H1 (cell line): Measurements from ENCODE around the gene ADAMTS9. TPM values are rescaled to one million over a fixed set of nuclear protein-coding genes. Genes with fewer than 3 reads are reported as not detected.
A peak's percentile ranks its signal among the peaks of the same experiment; 100 is the strongest.

Source experiments
- CTCF ChIA-PET: fragments of 300-600 bp; sonication (Branson Sonifier 250); formaldehyde crosslinking; loops from one replicate; lab custom pipeline; 2021; ENCODE audit not compliant: partially characterized antibody; lab: Charles Lee
- POLR2A ChIA-PET: fragments of 300-600 bp; sonication (Branson Sonifier 250); formaldehyde crosslinking; loops from one replicate; lab custom pipeline; 2021; ENCODE audit warnings: inconsistent platforms; ENCODE audit not compliant: partially characterized antibody; lab: Charles Lee
- DNase-seq, 2 experiments: peaks; one replicate each; pipeline versions ENCODE4 v3.0.0 to v3.0.0-alpha.2; 2010 to 2022; ENCODE audit warnings: low spot score in 2 of 2, low read depth in 1 of 2, mixed read lengths in 1 of 2
- FAIRE-seq: peaks from 2 replicates; lab custom pipeline; 2011; peaks lifted over from hg19 to GRCh38; lab: Jason Lieb, UNC
- H2AFZ ChIP-seq: 2 replicates; pipeline ENCODE4 v1.8.1; 2012; ENCODE audit warnings: low read length, inconsistent platforms
- H2AK5ac ChIP-seq: 2 replicates; pipeline ENCODE4 v1.6.1; 2013; ENCODE audit warnings: low read depth, low read length
- H2BK120ac ChIP-seq: replicated peaks from 2 replicates; pipeline ENCODE3; 2013; ENCODE audit warnings: low read depth, low read length, inconsistent platforms
- H2BK12ac ChIP-seq: 2 replicates; pipeline ENCODE4 v1.6.1; 2013; ENCODE audit warnings: low read depth, low read length
- H2BK15ac ChIP-seq: 2 replicates; pipeline ENCODE4 v1.6.1; 2013; ENCODE audit warnings: low read length
- H2BK20ac ChIP-seq: 2 replicates; pipeline ENCODE4 v1.6.1; 2013; ENCODE audit warnings: low read length
- H2BK5ac ChIP-seq: 2 replicates; pipeline ENCODE4 v1.6.1; 2013; ENCODE audit warnings: low read depth, low read length
- H3K14ac ChIP-seq: 2 replicates; pipeline ENCODE4 v1.6.1; 2013; ENCODE audit warnings: inconsistent platforms; ENCODE audit not compliant: insufficient read length
- H3K18ac ChIP-seq: 2 replicates; pipeline ENCODE4 v1.6.1; 2013; ENCODE audit warnings: low read length; ENCODE audit errors: extremely low read depth
- H3K23ac ChIP-seq: 2 replicates; pipeline ENCODE4 v1.6.1; 2013; ENCODE audit warnings: inconsistent platforms; ENCODE audit not compliant: insufficient read length
- H3K23me2 ChIP-seq: 2 replicates; pipeline ENCODE4 v1.6.1; 2013; ENCODE audit warnings: low read depth, low read length
- H3K27ac ChIP-seq: 2 replicates; pipeline ENCODE4 v1.6.1; 2011; ENCODE audit warnings: low read depth, low read length, inconsistent platforms
- H3K27me3 ChIP-seq, 4 experiments: replicated peaks in 1 of 4; 1 replicate in 1 of 4; 2 replicates in 3 of 4; pipeline versions ENCODE4 v1.6.1 to v1.8.1; 2011 to 2013; ENCODE audit warnings: low read length in 3 of 4, mild to moderate bottlenecking in 3 of 4, inconsistent platforms in 2 of 4, mixed read lengths in 2 of 4, moderate library complexity in 1 of 4; ENCODE audit not compliant: control insufficient read depth in 3 of 4, insufficient read depth in 3 of 4; ENCODE audit errors: extremely low read depth in 1 of 4
- H3K36me3 ChIP-seq, 4 experiments: 2 replicates each; pipeline versions ENCODE4 v1.6.1 to v1.8.1; 2011 to 2013; ENCODE audit warnings: mild to moderate bottlenecking in 4 of 4, low read length in 3 of 4, moderate library complexity in 2 of 4, control low read depth in 1 of 4, inconsistent platforms in 1 of 4; ENCODE audit not compliant: insufficient read depth in 4 of 4, control insufficient read depth in 2 of 4
- H3K4ac ChIP-seq: replicated peaks from 2 replicates; pipeline ENCODE3; 2013; ENCODE audit warnings: low read length, low read depth, mixed read lengths, inconsistent platforms; ENCODE audit not compliant: insufficient read length
- H3K4me1 ChIP-seq, 4 experiments: replicated peaks in 1 of 4; 1 replicate in 1 of 4; 2 replicates in 3 of 4; pipeline versions ENCODE4 v1.6.1 to v1.8.1; 2011 to 2013; ENCODE audit warnings: low read length in 3 of 4, inconsistent platforms in 2 of 4, mixed read lengths in 1 of 4; ENCODE audit not compliant: insufficient read depth in 4 of 4, control insufficient read depth in 3 of 4
- H3K4me2 ChIP-seq, 2 experiments: 2 replicates each; pipeline versions ENCODE4 v1.6.1 to v1.8.1; 2011 to 2013; ENCODE audit warnings: low read depth in 2 of 2, low read length in 2 of 2, control low read depth in 1 of 2, inconsistent platforms in 1 of 2, mild to moderate bottlenecking in 1 of 2; ENCODE audit not compliant: insufficient read depth in 1 of 2
- H3K4me3 ChIP-seq, 4 experiments: fragments of 200-600, 300-600 bp in 1 of 4; sonication (generic), shearing (Covaris generic), sonication (Bioruptor Twin) in 1 of 4; 2 replicates each; pipeline versions ENCODE4 v1.5.1 to v1.8.1; 2011 to 2016; ENCODE audit warnings: low read length in 4 of 4, low read depth in 3 of 4, control low read depth in 2 of 4, inconsistent platforms in 2 of 4, mild to moderate bottlenecking in 2 of 4, mixed read lengths in 1 of 4, moderate library complexity in 1 of 4; ENCODE audit not compliant: insufficient read depth in 2 of 4; ENCODE audit errors: extremely low read depth in 1 of 4
- H3K56ac ChIP-seq: replicated peaks from 2 replicates; pipeline ENCODE3; 2013; ENCODE audit warnings: low read depth, mild to moderate bottlenecking, mixed read lengths, low read length, inconsistent platforms; ENCODE audit not compliant: insufficient read length
- H3K79me1 ChIP-seq: 2 replicates; pipeline ENCODE4 v1.6.1; 2013; ENCODE audit warnings: low read depth, low read length, control low read depth
- H3K79me2 ChIP-seq, 2 experiments: 2 replicates each; pipeline versions ENCODE4 v1.6.1 to v1.8.1; 2012 to 2013; ENCODE audit warnings: low read length in 2 of 2, mild to moderate bottlenecking in 2 of 2, inconsistent platforms in 1 of 2; ENCODE audit not compliant: insufficient read depth in 2 of 2, control insufficient read depth in 1 of 2
- H3K9ac ChIP-seq, 4 experiments: replicated peaks in 1 of 4; 1 replicate in 1 of 4; 2 replicates in 3 of 4; pipeline versions ENCODE4 v1.6.1 to v1.8.1; 2011 to 2013; ENCODE audit warnings: low read depth in 3 of 4, low read length in 3 of 4, control low read depth in 2 of 4, mild to moderate bottlenecking in 2 of 4, moderate library complexity in 2 of 4, inconsistent platforms in 1 of 4; ENCODE audit errors: extremely low read depth in 1 of 4
- H3K9me3 ChIP-seq, 2 experiments: 2 replicates each; pipeline versions ENCODE4 v1.6.1 to v1.8.1; 2012 to 2013; ENCODE audit warnings: mild to moderate bottlenecking in 2 of 2, moderate library complexity in 2 of 2, control low read depth in 1 of 2, inconsistent platforms in 1 of 2, low read depth in 1 of 2, low read length in 1 of 2, mixed read lengths in 1 of 2; ENCODE audit not compliant: insufficient read depth in 2 of 2
- H4K20me1 ChIP-seq, 2 experiments: replicated peaks in 1 of 2; 2 replicates each; pipeline versions ENCODE3 to v1.8.1; 2011 to 2013; ENCODE audit warnings: inconsistent platforms in 2 of 2, low read length in 2 of 2, mild to moderate bottlenecking in 1 of 2; ENCODE audit not compliant: insufficient read depth in 2 of 2, control insufficient read depth in 1 of 2
- H4K5ac ChIP-seq: 2 replicates; pipeline ENCODE4 v1.6.1; 2013; ENCODE audit warnings: low read length, low read depth, mixed read lengths, inconsistent platforms; ENCODE audit not compliant: insufficient read length
- H4K8ac ChIP-seq: 2 replicates; pipeline ENCODE4 v1.8.0; 2013; ENCODE audit warnings: mild to moderate bottlenecking, moderate library complexity, low read length, inconsistent platforms; ENCODE audit not compliant: insufficient read depth; ENCODE audit errors: extremely low read depth
- H4K91ac ChIP-seq: replicated peaks from 2 replicates; pipeline ENCODE3; 2013; ENCODE audit warnings: low read length, mixed read lengths, inconsistent platforms; ENCODE audit not compliant: insufficient read length
- BACH1 ChIP-seq: IDR thresholded peaks from 2 replicates; pipeline ENCODE4 v1.6.1; 2012; ENCODE audit warnings: low read length, improper control_type of control experiment
- CBX5 ChIP-seq: fragments of 300-800, 300-1000 bp; sonication (generic); IDR thresholded peaks from 2 replicates; pipeline ENCODE4 v1.7.1; 2016; ENCODE audit warnings: antibody characterized with exemption, low read length, low read depth
- EGR1 ChIP-seq: IDR thresholded peaks from 2 replicates; pipeline ENCODE4 v1.6.1; 2011; ENCODE audit warnings: low read depth, low read length, borderline replicate concordance
- EP300 ChIP-seq, 2 experiments: IDR thresholded peaks; 1 replicate in 1 of 2; 2 replicates in 1 of 2; pipeline ENCODE4 v1.6.1; 2011 to 2012; ENCODE audit warnings: low read depth in 2 of 2, low read length in 2 of 2, mild to moderate bottlenecking in 2 of 2, borderline replicate concordance in 1 of 2, inconsistent platforms in 1 of 2, moderate library complexity in 1 of 2
- EZH2 ChIP-seq: fragments of 200-600 bp; sonication (generic); IDR thresholded peaks from 2 replicates; pipeline ENCODE4 v1.7.1; 2012; ENCODE audit warnings: low read depth, mild to moderate bottlenecking, moderate library complexity, low read length, inconsistent platforms; ENCODE audit not compliant: severe bottlenecking
- GABPA ChIP-seq: IDR thresholded peaks from 2 replicates; pipeline ENCODE4 v1.6.1; 2011; ENCODE audit warnings: mild to moderate bottlenecking, low read length, moderate library complexity, borderline replicate concordance; ENCODE audit not compliant: insufficient read depth
- KDM4A ChIP-seq: IDR thresholded peaks from one replicate; pipeline ENCODE4 v1.7.1; 2012; ENCODE audit warnings: low read depth, mild to moderate bottlenecking, moderate library complexity, low read length, inconsistent platforms; ENCODE audit not compliant: severe bottlenecking
- POLR2AphosphoS5 ChIP-seq: IDR thresholded peaks from 2 replicates; pipeline ENCODE4 v1.6.1; 2011; ENCODE audit warnings: low read depth, low read length
- SP2 ChIP-seq: IDR thresholded peaks from 2 replicates; pipeline ENCODE4 v1.6.1; 2012; ENCODE audit warnings: mild to moderate bottlenecking, low read length, inconsistent platforms
- SP4 ChIP-seq: IDR thresholded peaks from 2 replicates; pipeline ENCODE4 v1.6.1; 2012; ENCODE audit warnings: low read length, inconsistent platforms
- WGBS, 2 experiments: shearing (Covaris generic) in 1 of 2; methylation state at CpG; one replicate each; pipeline versions ENCODE4 v1.1.6 to v1.1.7; 2013 to 2015; ENCODE audit warnings: low lambda C conversion rate in 2 of 2, mixed read lengths in 2 of 2, inconsistent platforms in 1 of 2, low coverage in 1 of 2, missing lambda C conversion rate in 1 of 2; ENCODE audit not compliant: insufficient replicate concordance in 2 of 2, insufficient coverage in 1 of 2, insufficient read length in 1 of 2; ENCODE audit errors: extremely low coverage in 1 of 2, missing lambda C conversion rate in 1 of 2; 5-methylcytosine and 5-hydroxymethylcytosine counted together
- polyA plus RNA-seq, 7 experiments: library from polyadenylated mRNA; depleted of rRNA in 3 of 7; stranded (reverse) in 5 of 7; unstranded in 2 of 7; fragments of >200 nt in 5 of 7; fragments of 200-250 nt in 2 of 7; gene quantifications; 1 replicate in 5 of 7; 2 replicates in 1 of 7; 4 replicates in 1 of 7; pipeline versions ENCODE4 v1.2.1 to v1.2.3, GENCODE V29; 2011 to 2013; ENCODE audit warnings: missing spikeins in 2 of 7, mixed read lengths in 2 of 7
- total RNA-seq: library from RNA; stranded (reverse); fragmentation: NEBNext Ultra II Directional; extraction: Animal tissue kit (Norgen Biotek cat#: 25700); gene quantifications from 2 replicates; pipeline ENCODE4 v1.2.1, GENCODE V29; 2021
- TF ChIP-seq, protein P1 (sequence below): IDR thresholded peaks from 2 replicates; pipeline ENCODE4 v1.6.1; 2012; ENCODE audit warnings: inconsistent platforms
- TF ChIP-seq, protein P2 (sequence below): IDR thresholded peaks from 2 replicates; pipeline ENCODE4 v1.6.1; 2012; ENCODE audit warnings: low read length, inconsistent platforms

The ADAMTS9 gene
- total and polyA plus RNA-seq, 2 of the 8 experiments (the other 6 are each of a cell fraction or from before 2014, with no cell fraction given) = 0.20 to 0.41 TPM

- Histone ChIP-seq H2BK5ac (no peak overlapping the region), H2BK15ac (no peak overlapping the region), H3K4me1 (no peaks in the 10 kb centered on the region), H3K18ac (no peak overlapping the region), H3K27me3 (no peaks in the 10 kb centered on the region), H3K36me3 (no peaks in the 10 kb centered on the region), H3K4me2 (no peak overlapping the region), H3K9ac (no peak overlapping the region), H3K79me2 (no peaks in the 10 kb centered on the region), H2AK5ac (no peak overlapping the region), H3K23ac (no peak overlapping the region), H2AFZ (peak overlapping the region; percentile 30; the same call in 1 of the 2 replicates), H2BK12ac (no peak overlapping the region), H2BK120ac (no peak overlapping the region), H4K5ac (no peak overlapping the region), H3K4me3 (no peak overlapping the region), H4K20me1 (no peaks in the 10 kb centered on the region), H3K14ac (no peak overlapping the region), H3K27ac (no peak overlapping the region), H3K4ac (no peak overlapping the region), H4K91ac (no peak overlapping the region), H3K56ac (no peak overlapping the region), H3K23me2 (no peaks in the 10 kb centered on the region), H3K79me1 (no peaks in the 10 kb centered on the region), H3K9me3 (no peaks in the 10 kb centered on the region), H4K8ac (no peak overlapping the region), H2BK20ac (no peak overlapping the region)
- DNase-seq = no peak
- ChIA-PET POLR2A (no interaction called here), CTCF (interaction anchor here (1.2 kb wide), 1 partner anchor 30 kb away, joined by 3 read pairs; no protein-coding TSS in a partner anchor)
- 78% methylated on average over 3 of the region's 3 CpGs; no CpG with 5 or more reads in 1 of the 2 experiments for WGBS, 2 experiments
- no peak for FAIRE-seq
- TF ChIP-seq POLR2AphosphoS5 = no peak
- TF ChIP-seq EP300 (IDR thresholded peaks at IDR 0.05; ENCODE audit: borderline replicate concordance in 1 of 2, low read depth in 2 of 2, low read length in 2 of 2) = no peak
- no peak for TF ChIP-seq GABPA
- no peak for TF ChIP-seq BACH1
- TF ChIP-seq KDM4A = no peak
- no peak for TF ChIP-seq CBX5
- TF ChIP-seq, protein P1, sequence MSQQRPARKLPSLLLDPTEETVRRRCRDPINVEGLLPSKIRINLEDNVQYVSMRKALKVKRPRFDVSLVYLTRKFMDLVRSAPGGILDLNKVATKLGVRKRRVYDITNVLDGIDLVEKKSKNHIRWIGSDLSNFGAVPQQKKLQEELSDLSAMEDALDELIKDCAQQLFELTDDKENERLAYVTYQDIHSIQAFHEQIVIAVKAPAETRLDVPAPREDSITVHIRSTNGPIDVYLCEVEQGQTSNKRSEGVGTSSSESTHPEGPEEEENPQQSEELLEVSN = no peak
- TF ChIP-seq, protein P2, sequence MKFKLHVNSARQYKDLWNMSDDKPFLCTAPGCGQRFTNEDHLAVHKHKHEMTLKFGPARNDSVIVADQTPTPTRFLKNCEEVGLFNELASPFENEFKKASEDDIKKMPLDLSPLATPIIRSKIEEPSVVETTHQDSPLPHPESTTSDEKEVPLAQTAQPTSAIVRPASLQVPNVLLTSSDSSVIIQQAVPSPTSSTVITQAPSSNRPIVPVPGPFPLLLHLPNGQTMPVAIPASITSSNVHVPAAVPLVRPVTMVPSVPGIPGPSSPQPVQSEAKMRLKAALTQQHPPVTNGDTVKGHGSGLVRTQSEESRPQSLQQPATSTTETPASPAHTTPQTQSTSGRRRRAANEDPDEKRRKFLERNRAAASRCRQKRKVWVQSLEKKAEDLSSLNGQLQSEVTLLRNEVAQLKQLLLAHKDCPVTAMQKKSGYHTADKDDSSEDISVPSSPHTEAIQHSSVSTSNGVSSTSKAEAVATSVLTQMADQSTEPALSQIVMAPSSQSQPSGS = no peak
- TF ChIP-seq SP4 = no peak
- no peak for TF ChIP-seq SP2
- TF ChIP-seq EGR1 = no peak
- TF ChIP-seq EZH2 = no peak
These were observed 172.9 kb downstream of the ADAMTS9 start for GRCh38 chr3:64514889-64515288.
